ENCODE results near the gene IGLON5.

DNA sequence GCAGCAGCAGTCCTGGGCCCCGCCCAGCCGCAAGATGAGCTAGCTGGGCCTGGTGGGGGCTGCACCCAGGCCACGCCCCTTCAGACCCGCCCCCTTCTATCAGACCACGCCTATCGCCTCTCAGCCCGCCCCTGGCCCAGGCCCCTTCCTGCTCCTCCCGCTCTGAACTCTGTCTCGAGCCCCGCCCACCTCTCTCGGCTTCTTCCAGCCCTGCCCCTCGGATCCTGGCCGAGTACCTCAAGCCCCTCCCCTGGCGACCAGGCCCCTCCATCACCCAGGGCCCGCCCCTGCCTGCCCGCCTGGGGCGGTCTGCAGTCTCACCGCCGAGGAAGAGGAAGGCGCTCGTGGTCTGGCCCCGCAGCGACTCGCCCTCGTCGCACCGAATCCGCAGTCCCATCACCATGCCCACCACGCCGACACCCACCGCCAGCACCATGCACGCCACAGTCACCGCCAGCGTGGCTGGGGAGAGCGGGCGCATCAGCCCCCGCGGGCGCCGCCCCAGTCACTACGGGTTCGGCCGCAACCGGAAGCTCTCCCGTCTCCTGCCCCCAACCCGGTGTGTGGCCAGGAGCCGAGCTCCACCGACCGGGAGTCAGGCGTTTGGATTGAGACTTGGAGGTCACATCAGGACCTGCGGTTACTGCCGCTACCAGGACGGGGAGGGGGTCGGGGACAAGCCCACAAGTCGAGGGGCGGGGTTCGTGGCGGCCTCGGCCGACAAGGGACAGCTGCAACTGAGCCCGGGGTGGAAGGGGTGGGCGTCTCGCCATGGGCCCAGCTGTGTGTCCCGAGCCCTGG lies 56.3 kb downstream of the IGLON5 start:
- TF ChIP-seq, protein P1, sequence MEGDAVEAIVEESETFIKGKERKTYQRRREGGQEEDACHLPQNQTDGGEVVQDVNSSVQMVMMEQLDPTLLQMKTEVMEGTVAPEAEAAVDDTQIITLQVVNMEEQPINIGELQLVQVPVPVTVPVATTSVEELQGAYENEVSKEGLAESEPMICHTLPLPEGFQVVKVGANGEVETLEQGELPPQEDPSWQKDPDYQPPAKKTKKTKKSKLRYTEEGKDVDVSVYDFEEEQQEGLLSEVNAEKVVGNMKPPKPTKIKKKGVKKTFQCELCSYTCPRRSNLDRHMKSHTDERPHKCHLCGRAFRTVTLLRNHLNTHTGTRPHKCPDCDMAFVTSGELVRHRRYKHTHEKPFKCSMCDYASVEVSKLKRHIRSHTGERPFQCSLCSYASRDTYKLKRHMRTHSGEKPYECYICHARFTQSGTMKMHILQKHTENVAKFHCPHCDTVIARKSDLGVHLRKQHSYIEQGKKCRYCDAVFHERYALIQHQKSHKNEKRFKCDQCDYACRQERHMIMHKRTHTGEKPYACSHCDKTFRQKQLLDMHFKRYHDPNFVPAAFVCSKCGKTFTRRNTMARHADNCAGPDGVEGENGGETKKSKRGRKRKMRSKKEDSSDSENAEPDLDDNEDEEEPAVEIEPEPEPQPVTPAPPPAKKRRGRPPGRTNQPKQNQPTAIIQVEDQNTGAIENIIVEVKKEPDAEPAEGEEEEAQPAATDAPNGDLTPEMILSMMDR (conservative IDR thresholded peaks at IDR 0.05; ENCODE audit: low read depth in 2 of 2) = no peak
- TF ChIP-seq JUNB (IDR thresholded peaks at IDR 0.05; ENCODE audit: unreplicated experiment) (no peak), POLR2AphosphoS5 (IDR thresholded peaks at IDR 0.05; ENCODE audit: low read depth) (peak; percentile 98), STAT1 (IDR thresholded peaks at IDR 0.05; ENCODE audit: unreplicated experiment) (no peak), EZH2phosphoT487 (IDR thresholded peaks at IDR 0.05; ENCODE audit: unreplicated experiment) (no peak), ZNF331 (CRISPR knock-in tag; IDR thresholded peaks at IDR 0.05; ENCODE audit: low read depth) (no peak)

Measured in GM23338 (cell line).